HepG2 (cell line): ENCODE results near the gene OR4C11. TPM values are rescaled to one million over a fixed set of nuclear protein-coding genes. Genes with fewer than 3 reads are reported as not detected.

Source experiments
- ATAC-seq: fragments of 200-7000 bp; cut with Tn5 transposase; 3 replicates; pipeline ENCODE4 v1.9.1; 2020; ENCODE audit warnings: mild to moderate bottlenecking, moderate library complexity
- BruUV-seq: library from RNA; stranded (reverse); fragments of 400-500 nt; replicated peaks from 2 replicates; lab custom pipeline; 2021; lab: Mats Ljungman, UMichigan
- CTCF ChIA-PET: fragments of 300-600 bp; formaldehyde crosslinking; extraction: SDS; loops from one replicate; lab custom pipeline; 2021; ENCODE audit warnings: low total read pairs, inconsistent platforms, low intra/inter-chr PET ratio; lab: Yijun Ruan, JAX
- POLR2A ChIA-PET: fragments of 350-600 bp; sonication (Branson Sonifier 250); formaldehyde crosslinking; loops from one replicate; lab custom pipeline; 2020; ENCODE audit warnings: antibody characterized with exemption, inconsistent platforms; lab: Yijun Ruan, JAX
- DNase-seq: peaks from one replicate; pipeline ENCODE4 v3.0.0-alpha.2; 2015; ENCODE audit warnings: low spot score
- FAIRE-seq: peaks from 3 replicates; lab custom pipeline; 2011; peaks lifted over from hg19 to GRCh38; lab: Jason Lieb, UNC
- H2AFZ ChIP-seq: one replicate; pipeline ENCODE4 v1.6.1; 2011; ENCODE audit warnings: low read length, inconsistent platforms
- H3K27ac ChIP-seq: fragments of 300-600 bp; 3 replicates; pipeline ENCODE4 v1.8.0; 2011; ENCODE audit warnings: mixed run types, mild to moderate bottlenecking, mixed read lengths, low read length, inconsistent platforms; ENCODE audit not compliant: insufficient read depth; ENCODE audit errors: extremely low read length
- H3K27me3 ChIP-seq, 2 experiments: fragments of 200-600 bp in 1 of 2; 2 replicates in 1 of 2; 3 replicates in 1 of 2; pipeline versions ENCODE4 v1.6.0 to v1.8.0; 2011; ENCODE audit warnings: low read length in 2 of 2, mild to moderate bottlenecking in 2 of 2, moderate library complexity in 2 of 2, inconsistent platforms in 1 of 2; ENCODE audit not compliant: insufficient read depth in 2 of 2, control insufficient read depth in 1 of 2
- H3K36me3 ChIP-seq, 2 experiments: fragments of 200-600 bp in 1 of 2; replicated peaks in 1 of 2; 2 replicates in 1 of 2; 3 replicates in 1 of 2; pipeline versions ENCODE4 v1.5.1 to v1.8.0; 2011; ENCODE audit warnings: low read length in 2 of 2, inconsistent platforms in 1 of 2; ENCODE audit not compliant: insufficient read depth in 2 of 2, control insufficient read depth in 1 of 2
- H3K4me1 ChIP-seq: 2 replicates; pipeline ENCODE4 v1.5.1; 2012; ENCODE audit warnings: low read length, inconsistent platforms; ENCODE audit not compliant: insufficient read depth
- H3K4me2 ChIP-seq: 2 replicates; pipeline ENCODE4 v1.6.0; 2011; ENCODE audit warnings: low read depth, low read length, inconsistent platforms
- H3K4me3 ChIP-seq, 3 experiments: fragments of 200-600 bp in 1 of 3; sonication (generic), shearing (Covaris generic) in 1 of 3; replicated peaks in 1 of 3; 2 replicates each; pipeline ENCODE4 v1.5.1; 2011 to 2016; ENCODE audit warnings: low read length in 3 of 3, inconsistent platforms in 2 of 3, low read depth in 2 of 3, mild to moderate bottlenecking in 2 of 3, control low read depth in 1 of 3, mixed read lengths in 1 of 3; ENCODE audit not compliant: insufficient read depth in 1 of 3
- H3K79me2 ChIP-seq: one replicate; pipeline ENCODE4 v1.6.1; 2011; ENCODE audit warnings: low read length, inconsistent platforms; ENCODE audit not compliant: insufficient read depth
- H3K9ac ChIP-seq: 2 replicates; pipeline ENCODE4 v1.6.0; 2011; ENCODE audit warnings: mild to moderate bottlenecking, low read depth, low read length, inconsistent platforms; ENCODE audit not compliant: insufficient read depth
- H3K9me3 ChIP-seq: 2 replicates; pipeline ENCODE4 v1.5.1; 2012; ENCODE audit warnings: mild to moderate bottlenecking, low read length
- H4K20me1 ChIP-seq: 2 replicates; pipeline ENCODE4 v1.6.0; 2011; ENCODE audit warnings: inconsistent platforms, mild to moderate bottlenecking, low read length, moderate library complexity; ENCODE audit not compliant: insufficient read depth
- HOXA9 ChIP-seq: sonication (generic); formaldehyde crosslinking; IDR thresholded peaks from 2 replicates; pipeline ENCODE4 v1.8.1; 2022; ENCODE audit warnings: missing genetic modification reagents, mild to moderate bottlenecking, moderate library complexity, borderline replicate concordance
- HOXD1 ChIP-seq: sonication (generic); formaldehyde crosslinking; IDR thresholded peaks from 2 replicates; pipeline ENCODE4 v1.5.0; 2020; ENCODE audit warnings: missing genetic modification reagents
- IRF1 ChIP-seq: sonication (generic); formaldehyde crosslinking; IDR thresholded peaks from 2 replicates; pipeline ENCODE4 v1.4.0; 2020; ENCODE audit warnings: low read depth, mild to moderate bottlenecking, missing genetic modification reagents
- KDM6A ChIP-seq: IDR thresholded peaks from 2 replicates; pipeline ENCODE4 v1.6.1; 2016; ENCODE audit warnings: low read depth
- MIER2 ChIP-seq: IDR thresholded peaks from 2 replicates; pipeline ENCODE4 v1.6.1; 2016; ENCODE audit warnings: missing biosample characterization, missing genetic modification reagents
- NFATC3 ChIP-seq: sonication (generic); formaldehyde crosslinking; IDR thresholded peaks from 2 replicates; pipeline ENCODE4 v1.5.1; 2020; ENCODE audit warnings: mild to moderate bottlenecking, missing genetic modification reagents
- NFKB2 ChIP-seq: sonication (generic); formaldehyde crosslinking; IDR thresholded peaks from 2 replicates; pipeline ENCODE4 v1.4.0; 2020; ENCODE audit warnings: missing genetic modification reagents, borderline replicate concordance
- RARA ChIP-seq: IDR thresholded peaks from 2 replicates; pipeline ENCODE4 v1.6.1; 2016; ENCODE audit warnings: missing genetic modification reagents, missing compliant biosample characterization
- REST ChIP-seq, 2 experiments: IDR thresholded peaks; 2 replicates each; pipeline ENCODE4 v1.6.1; 2011 to 2012; ENCODE audit warnings: low read length in 2 of 2, borderline replicate concordance in 1 of 2, low read depth in 1 of 2, mild to moderate bottlenecking in 1 of 2, moderate library complexity in 1 of 2
- ZNF230 ChIP-seq: sonication (generic); formaldehyde crosslinking; IDR thresholded peaks from 2 replicates; pipeline ENCODE4 v1.4.0; 2020; ENCODE audit warnings: mild to moderate bottlenecking, missing genetic modification reagents
- ZNF557 ChIP-seq: sonication (generic); formaldehyde crosslinking; IDR thresholded peaks from 2 replicates; pipeline ENCODE4 v1.4.0; 2020; ENCODE audit warnings: missing genetic modification reagents
- ZNF615 ChIP-seq: sonication (generic); formaldehyde crosslinking; IDR thresholded peaks from 2 replicates; pipeline ENCODE4 v1.5.0; 2020; ENCODE audit warnings: mild to moderate bottlenecking, missing genetic modification reagents, borderline replicate concordance
- ZNF770 ChIP-seq: sonication (generic); formaldehyde crosslinking; IDR thresholded peaks from 2 replicates; pipeline ENCODE4 v1.5.0; 2020; ENCODE audit warnings: mild to moderate bottlenecking, missing genetic modification reagents
- ZNF788 ChIP-seq: sonication (generic); formaldehyde crosslinking; IDR thresholded peaks from 2 replicates; pipeline ENCODE4 v1.5.0; 2020; ENCODE audit warnings: mild to moderate bottlenecking, missing genetic modification reagents, borderline replicate concordance
- ZNF790 ChIP-seq: sonication (generic); formaldehyde crosslinking; IDR thresholded peaks from 2 replicates; pipeline ENCODE4 v1.8.0; 2022; ENCODE audit warnings: missing genetic modification reagents, mild to moderate bottlenecking, borderline replicate concordance
- ZNF800 ChIP-seq: sonication (generic); formaldehyde crosslinking; IDR thresholded peaks from 2 replicates; pipeline ENCODE4 v1.4.0; 2020; ENCODE audit warnings: missing genetic modification reagents
- WGBS: methylation state at CpG from one replicate; pipeline ENCODE4 v1.1.6; 2017; ENCODE audit warnings: low lambda C conversion rate; 5-methylcytosine and 5-hydroxymethylcytosine counted together
- in situ Hi-C: cut with HindIII; loops from 2 replicates; pipeline ENCODE4 v1.10.0; 2017; ENCODE audit warnings: low pct_unique_long_range_greater_than_20kb; ENCODE audit not compliant: extremely low pct_ligation_motif_present
- intact Hi-C: fragments of 100-400 bp; cut with micrococcal nuclease; formaldehyde crosslinking; loops from one replicate; pipeline ENCODE4 v1.10.0; 2022; ENCODE audit not compliant: unreplicated experiment
- polyA plus RNA-seq, 8 experiments: library from polyadenylated mRNA; depleted of rRNA in 3 of 8; stranded (reverse) in 7 of 8; unstranded in 1 of 8; fragments of >200 nt; fragmentation: Illumina TruSeq in 4 of 8; extraction: Trizol in 4 of 8; gene quantifications; 2 replicates each; pipeline versions ENCODE4 v1.2.1 to v1.2.3, GENCODE V29; 2011 to 2016; ENCODE audit warnings: low read depth in 4 of 8, missing spikeins in 1 of 8, mixed read lengths in 1 of 8; ENCODE audit not compliant: insufficient read depth in 1 of 8
- total RNA-seq, 5 experiments: library from RNA; depleted of rRNA; stranded (reverse); fragments of >200 nt; fragmentation: Illumina TruSeq; extraction: Trizol; gene quantifications; 2 replicates each; pipeline ENCODE4 v1.2.3, GENCODE V29; 2016; ENCODE audit warnings: low read depth in 1 of 5

The OR4C11 gene
- total and polyA plus RNA-seq, 2 of the 13 experiments (the other 11 are each of a cell fraction or from before 2014, with no cell fraction given): not detected

- Histone ChIP-seq H3K27me3 (no peaks in the 10 kb centered on the region), H3K27ac (no peak within 1 kb of the TSS), H3K4me1 (no peaks in the 10 kb centered on the region), H3K4me3 (no peak within 1 kb of the TSS), H3K9ac (no peak within 1 kb of the TSS), H3K79me2 (no peaks in the 10 kb centered on the region), H3K4me2 (no peak within 1 kb of the TSS), H3K9me3 (peaks cover 74% of the 10 kb centered on the region), H4K20me1 (no peaks in the 10 kb centered on the region), H2AFZ (no peak within 1 kb of the TSS), H3K36me3 (no peaks in the 10 kb centered on the region)
- intact Hi-C loops: no loop called here
- FAIRE-seq (no peak), ATAC-seq (no peak), DNase-seq (no peak)
- ChIA-PET POLR2A (no interaction called here), CTCF (no interaction called here)
- BruUV-seq: no TSS peak
- in situ Hi-C loops: no loop called here
- WGBS: 3% methylated on average over 3 of the region's 3 CpGs
- no peak for TF ChIP-seq IRF1 (CRISPR knock-in tag)
- TF ChIP-seq REST (IDR thresholded peaks at IDR 0.05; ENCODE audit: borderline replicate concordance in 1 of 2, low read depth in 1 of 2, low read length in 2 of 2): no peak
- no peak for TF ChIP-seq ZNF557 (CRISPR knock-in tag)
- TF ChIP-seq ZNF788 (CRISPR knock-in tag): no peak
- no peak for TF ChIP-seq NFATC3 (CRISPR knock-in tag)
- no peak for TF ChIP-seq ZNF800 (CRISPR knock-in tag)
- no peak for TF ChIP-seq KDM6A (CRISPR knock-in tag)
- no peak for TF ChIP-seq NFKB2 (CRISPR knock-in tag)
- TF ChIP-seq MIER2 (CRISPR knock-in tag): no peak
- no peak for TF ChIP-seq ZNF790 (CRISPR knock-in tag)
- no peak for TF ChIP-seq HOXD1 (CRISPR knock-in tag)
- no peak for TF ChIP-seq ZNF615 (CRISPR knock-in tag)
- no peak for TF ChIP-seq ZNF770 (CRISPR knock-in tag)
- no peak for TF ChIP-seq HOXA9 (CRISPR knock-in tag)
- TF ChIP-seq RARA (CRISPR knock-in tag): no peak
- TF ChIP-seq ZNF230 (CRISPR knock-in tag): no peak
Measured at GRCh38 chr11:55571828-55572227, 35.6 kb downstream of the OR4C11 start, which contains the start of gene OR4C16. TSS of gene OR4C16 (plus strand) at chr11:55572128. CDS start at chr11:55572128, 0 bp downstream.
